Limb (tissue), 2 donors: ENCODE data around the gene BRPF1.

Experiments
- DNase-seq, 2 donors: peaks; one replicate each; pipeline ENCODE4 v3.0.0-alpha.2; 2016; ENCODE audit errors: extremely low spot score in 2 of 2

The BRPF1 gene

GRCh38 chr3:9736831-9737230 lies 5.3 kb downstream of the BRPF1 start:
- no peak for DNase-seq

- no peak for DNase-seq
Observed at GRCh38 chr3:9739181-9739580, 7.6 kb downstream of the BRPF1 start.

- DNase-seq, result no peak
Observed at GRCh38 chr3:9742560-9742959, 11.0 kb downstream of the BRPF1 start.

GRCh38 chr3:9743548-9743947 lies 12.0 kb downstream of the BRPF1 start:
- DNase-seq, result no peak

- DNase-seq, result no peak
Observed at GRCh38 chr3:9744162-9744561, 12.6 kb downstream of the BRPF1 start.

GRCh38 chr3:9745521-9745920 lies 14.0 kb downstream of the BRPF1 start:
- DNase-seq, result no peak

- DNase-seq, result no peak
Observed at GRCh38 chr3:9746330-9746729, 14.8 kb downstream of the BRPF1 start.

GRCh38 chr3:9747267-9747666 lies 15.7 kb downstream of the BRPF1 start:
- no peak for DNase-seq

GRCh38 chr3:9748031-9748430 lies 16.5 kb downstream of the BRPF1 start:
- DNase-seq, result no peak

GRCh38 chr3:9749296-9749644 lies 17.7 kb downstream of the BRPF1 start:
- peak in 1 of 2 donors; percentile 55 for DNase-seq

- peak; percentile 96 to 97 for DNase-seq
Observed at GRCh38 chr3:9749645-9750555, 18.4 kb downstream of the BRPF1 start, which contains the start of gene OGG1. TSS of gene OGG1 (plus strand) at chr3:9749952. CDS start at chr3:9750287, 335 bp downstream.

GRCh38 chr3:9750556-9751411 lies 19.2 kb downstream of the BRPF1 start:
- no peak for DNase-seq

- no peak for DNase-seq
Observed at GRCh38 chr3:9754678-9755077, 23.1 kb downstream of the BRPF1 start.

- no peak for DNase-seq
Observed at GRCh38 chr3:9757427-9757826, 25.9 kb downstream of the BRPF1 start.

- DNase-seq, result no peak
Observed at GRCh38 chr3:9760779-9761505, 29.4 kb downstream of the BRPF1 start.

GRCh38 chr3:9761919-9762318 lies 30.4 kb downstream of the BRPF1 start:
- no peak for DNase-seq

GRCh38 chr3:9762871-9763270 lies 31.3 kb downstream of the BRPF1 start:
- DNase-seq, result no peak

GRCh38 chr3:9765865-9766264 lies 34.3 kb downstream of the BRPF1 start:
- DNase-seq, result no peak

- DNase-seq, result no peak
Observed at GRCh38 chr3:9767418-9767817, 35.9 kb downstream of the BRPF1 start.

- no peak for DNase-seq
Observed at GRCh38 chr3:9768141-9768775, 36.7 kb downstream of the BRPF1 start.

- DNase-seq, result no peak
Observed at GRCh38 chr3:9769012-9769411, 37.5 kb downstream of the BRPF1 start.
